ENCODE measurements around the gene GALNT10. TPM values are rescaled to one million over a fixed set of nuclear protein-coding genes. Genes with fewer than 3 reads are reported as not detected.
A peak's percentile ranks its signal among the peaks of the same experiment; 100 is the strongest.

The GALNT10 gene
- total RNA-seq, 2 donors from 2014 or later = 32.2 to 44.1 TPM

DNA sequence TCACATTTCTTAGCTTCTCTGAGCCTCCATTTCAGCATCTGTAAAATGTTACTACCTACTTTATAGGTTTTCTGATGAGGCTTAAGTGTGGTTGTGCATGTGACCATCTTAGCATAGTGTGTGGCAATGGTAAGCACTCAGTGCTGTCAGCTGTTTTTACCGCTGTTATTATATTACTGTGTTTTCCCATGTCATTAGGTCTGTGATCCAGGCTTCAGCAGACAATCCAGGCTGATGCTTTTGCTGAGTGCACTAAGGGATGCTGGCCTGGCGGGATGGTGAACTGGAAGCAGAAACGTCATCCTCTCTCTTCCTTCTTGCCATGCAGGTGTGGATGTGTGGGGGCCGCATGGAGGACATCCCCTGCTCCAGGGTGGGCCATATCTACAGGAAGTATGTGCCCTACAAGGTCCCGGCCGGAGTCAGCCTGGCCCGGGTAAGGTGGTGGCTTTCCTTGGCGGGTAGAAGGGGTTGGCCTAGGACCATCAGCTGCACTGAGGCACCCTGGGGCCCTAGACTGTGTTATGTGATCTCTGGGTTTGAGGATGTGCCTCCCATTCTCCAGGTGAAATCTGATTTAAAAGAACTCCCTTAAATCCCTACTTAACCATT, 213.3 kb downstream of the GALNT10 start:
- H3K9me3 Mint-ChIP-seq = no peaks in the 10 kb centered on the region
- no peaks in the 10 kb centered on the region for H3K27me3 Mint-ChIP-seq
- ATAC-seq = no peak
- H3K27ac Mint-ChIP-seq = peak overlapping the region in 1 of 2 donors; percentile 62
- H3K4me3 Mint-ChIP-seq = peak overlapping the region; percentile 54
- no peak for DNase-seq (ENCODE audit: low spot score)
- peaks cover 0 to 6% of the 10 kb centered on the region in 2 donors for H3K4me1 Mint-ChIP-seq (ENCODE audit: low read depth in 2 of 2)
- H3K36me3 Mint-ChIP-seq = no peaks in the 10 kb centered on the region

DNA sequence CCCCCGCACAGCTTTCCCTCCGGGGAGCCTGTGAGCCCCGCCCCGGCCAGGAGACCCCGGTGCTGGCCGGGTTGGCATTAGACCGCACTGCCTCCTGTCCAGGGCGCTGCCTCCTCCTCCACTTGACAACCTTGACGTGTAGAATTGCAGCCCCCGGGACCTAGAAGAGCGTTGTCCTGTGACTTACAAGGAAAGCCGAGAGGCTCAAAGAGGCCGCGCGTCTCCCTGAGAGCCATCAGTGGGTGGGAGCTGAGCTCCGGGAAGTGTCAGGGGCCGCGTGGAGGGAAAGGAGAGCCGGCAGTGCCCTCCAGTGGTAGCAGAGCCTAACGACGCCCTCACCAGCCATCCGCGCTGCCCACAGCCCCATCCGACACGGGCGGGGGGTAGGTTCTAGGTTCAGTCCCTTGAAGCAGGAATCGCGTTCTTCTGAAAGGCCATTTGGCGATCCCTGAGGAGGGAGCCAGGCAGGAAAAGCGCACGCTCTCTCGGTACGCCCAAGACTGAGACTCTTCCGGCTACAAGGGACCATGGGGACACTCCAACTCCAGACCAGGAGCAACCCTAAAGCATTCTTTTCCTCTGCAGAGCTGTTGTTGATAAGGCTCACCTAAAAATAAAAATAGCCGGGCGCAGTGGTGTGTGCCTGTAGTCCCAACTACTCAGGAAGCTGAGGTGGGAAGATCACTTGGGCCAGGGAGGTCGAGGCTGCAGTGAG, 214.7 kb downstream of the GALNT10 start:
- ATAC-seq = peak; percentile 91 to 93

DNA sequence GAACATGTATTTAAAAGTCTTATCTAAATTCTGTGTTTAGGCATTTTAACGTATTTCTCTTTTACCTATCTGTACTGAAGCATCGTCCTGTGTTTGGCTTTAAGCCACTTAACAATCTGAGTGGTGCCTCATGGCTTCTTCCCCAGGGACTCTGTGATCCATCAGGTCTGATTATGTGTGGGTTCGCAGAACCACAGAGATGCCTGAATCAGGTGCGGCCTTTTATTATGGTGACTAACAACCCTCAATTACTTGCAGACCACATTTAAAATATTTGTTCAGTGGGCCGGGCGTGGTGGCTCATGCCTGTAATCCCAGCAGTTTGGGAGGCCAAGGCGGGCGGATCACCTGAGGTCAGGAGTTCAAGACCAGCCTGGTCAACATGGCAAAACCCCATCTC, 215.7 kb downstream of the GALNT10 start:
- DNase-seq (ENCODE audit: low spot score) = no peak
- ATAC-seq = no peak
- Mint-ChIP-seq H3K4me3 (no peak overlapping the region), H3K4me1 (ENCODE audit: low read depth in 2 of 2) (peaks cover 0 to 6% of the 10 kb centered on the region in 2 donors), H3K27ac (no peak overlapping the region), H3K27me3 (no peaks in the 10 kb centered on the region), H3K36me3 (no peaks in the 10 kb centered on the region), H3K9me3 (no peaks in the 10 kb centered on the region)

More for the DNA sequence above, 214.7 kb downstream of the GALNT10 start:
- H3K27me3 Mint-ChIP-seq = no peaks in the 10 kb centered on the region
- peaks cover 0 to 6% of the 10 kb centered on the region in 2 donors for H3K4me1 Mint-ChIP-seq (ENCODE audit: low read depth in 2 of 2)
- H3K36me3 Mint-ChIP-seq = no peaks in the 10 kb centered on the region
- no peak overlapping the region for H3K27ac Mint-ChIP-seq
- DNase-seq (ENCODE audit: low spot score) = peak; percentile 78
- H3K4me3 Mint-ChIP-seq = peak overlapping the region; percentile 54
- no peaks in the 10 kb centered on the region for H3K9me3 Mint-ChIP-seq

DNA sequence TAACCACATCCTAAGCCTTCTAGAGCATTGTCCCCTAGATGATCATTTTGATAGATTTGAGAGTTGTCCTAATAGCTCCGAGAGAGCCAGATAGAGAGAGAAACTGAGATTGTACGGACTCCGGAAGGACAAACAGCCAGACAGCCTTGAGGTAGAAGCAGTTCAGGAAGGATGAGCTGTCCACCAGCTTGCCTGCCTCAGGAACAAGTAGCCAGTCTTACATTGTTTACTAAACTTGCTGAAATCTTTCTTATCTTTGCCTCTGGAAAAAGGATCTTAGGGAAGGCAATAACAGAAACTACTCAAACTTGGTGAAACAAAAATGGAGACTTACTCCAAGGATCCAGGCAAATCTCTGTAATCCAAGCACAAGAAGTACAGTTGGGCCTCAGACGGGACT, 216.3 kb downstream of the GALNT10 start:
- no peak for DNase-seq (ENCODE audit: low spot score)
- no peak for ATAC-seq
- Mint-ChIP-seq H3K9me3 (no peaks in the 10 kb centered on the region), H3K27ac (no peak overlapping the region), H3K4me3 (no peak overlapping the region), H3K4me1 (ENCODE audit: low read depth in 2 of 2) (peaks cover 0 to 6% of the 10 kb centered on the region in 2 donors), H3K36me3 (no peaks in the 10 kb centered on the region), H3K27me3 (no peaks in the 10 kb centered on the region)

DNA sequence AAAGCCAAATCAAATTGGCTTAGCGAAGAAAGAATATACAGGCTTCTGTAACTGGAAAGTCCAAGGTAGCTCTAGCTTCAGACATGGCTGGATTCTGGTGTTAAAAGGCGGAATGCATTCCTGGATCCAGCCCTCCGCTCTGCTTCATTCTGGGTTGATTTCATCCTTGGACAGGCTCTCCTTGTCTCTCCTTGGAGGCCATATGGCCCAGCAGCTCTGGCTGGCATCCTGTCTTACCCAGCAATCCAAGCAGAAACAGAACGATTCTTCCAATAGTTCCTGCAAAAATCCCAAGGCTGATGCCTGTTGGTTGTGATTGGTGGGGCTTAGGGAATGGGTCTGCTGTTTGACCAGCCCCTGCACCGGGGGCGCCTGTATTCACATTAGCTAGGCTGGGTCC, 218.3 kb downstream of the GALNT10 start:
- H3K27ac Mint-ChIP-seq = no peak overlapping the region
- ATAC-seq = no peak
- H3K27me3 Mint-ChIP-seq = no peaks in the 10 kb centered on the region
- H3K4me1 Mint-ChIP-seq (ENCODE audit: low read depth in 2 of 2) = peaks cover 0 to 6% of the 10 kb centered on the region in 2 donors
- H3K9me3 Mint-ChIP-seq = no peaks in the 10 kb centered on the region
- DNase-seq (ENCODE audit: low spot score) = no peak
- no peak overlapping the region for H3K4me3 Mint-ChIP-seq
- H3K36me3 Mint-ChIP-seq = no peaks in the 10 kb centered on the region

DNA sequence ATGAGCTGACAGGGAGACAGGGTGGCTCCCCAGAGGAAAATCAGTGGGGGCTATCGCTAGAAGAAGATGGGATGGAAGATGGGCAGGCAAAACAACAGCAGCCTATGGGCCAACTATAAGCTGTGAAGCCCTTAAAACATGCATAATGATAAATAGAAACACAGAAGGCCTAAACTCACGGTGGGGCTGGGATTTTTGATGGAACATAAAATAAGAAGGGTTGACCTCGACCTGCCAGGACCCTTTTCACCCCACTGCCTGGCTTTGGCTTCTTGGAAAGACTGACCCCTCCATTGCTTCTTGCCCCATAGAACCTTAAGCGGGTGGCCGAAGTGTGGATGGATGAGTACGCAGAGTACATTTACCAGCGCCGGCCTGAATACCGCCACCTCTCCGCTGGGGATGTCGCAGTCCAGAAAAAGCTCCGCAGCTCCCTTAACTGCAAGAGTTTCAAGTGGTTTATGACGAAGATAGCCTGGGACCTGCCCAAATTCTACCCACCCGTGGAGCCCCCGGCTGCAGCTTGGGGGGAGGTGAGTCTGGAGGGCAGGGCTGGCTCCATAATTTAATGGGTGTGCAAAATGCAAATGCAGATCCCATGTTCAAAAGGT, 218.8 kb downstream of the GALNT10 start:
- ATAC-seq = no peak
- no peaks in the 10 kb centered on the region for H3K36me3 Mint-ChIP-seq

DNA sequence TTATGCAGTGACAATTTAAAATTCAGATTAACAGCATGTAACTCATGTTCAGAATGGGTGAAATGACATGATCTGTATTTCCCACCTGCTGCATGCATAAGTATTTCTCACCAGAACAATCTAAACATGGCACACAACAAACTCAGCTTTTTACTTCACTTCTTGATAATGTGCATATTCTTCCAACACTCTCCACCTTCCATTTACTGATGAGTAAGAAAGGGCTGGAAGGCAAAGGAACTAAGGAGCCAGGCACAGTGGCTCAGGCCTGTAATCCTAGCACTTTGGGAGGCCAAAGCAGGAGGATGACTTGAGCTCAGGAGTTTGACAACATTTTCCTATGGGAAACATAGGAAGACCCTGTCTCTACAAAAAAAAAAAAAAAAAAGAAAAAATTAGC, 219.5 kb downstream of the GALNT10 start:
- Mint-ChIP-seq H3K36me3 (no peaks in the 10 kb centered on the region), H3K4me3 (no peak overlapping the region), H3K27ac (no peak overlapping the region)

More for the DNA sequence above, 218.8 kb downstream of the GALNT10 start:
- no peak for DNase-seq (ENCODE audit: low spot score)
- Mint-ChIP-seq H3K27ac (no peak overlapping the region), H3K4me1 (ENCODE audit: low read depth in 2 of 2) (peaks cover 0 to 5% of the 10 kb centered on the region in 2 donors), H3K27me3 (no peaks in the 10 kb centered on the region), H3K9me3 (no peaks in the 10 kb centered on the region), H3K4me3 (no peak overlapping the region)

DNA sequence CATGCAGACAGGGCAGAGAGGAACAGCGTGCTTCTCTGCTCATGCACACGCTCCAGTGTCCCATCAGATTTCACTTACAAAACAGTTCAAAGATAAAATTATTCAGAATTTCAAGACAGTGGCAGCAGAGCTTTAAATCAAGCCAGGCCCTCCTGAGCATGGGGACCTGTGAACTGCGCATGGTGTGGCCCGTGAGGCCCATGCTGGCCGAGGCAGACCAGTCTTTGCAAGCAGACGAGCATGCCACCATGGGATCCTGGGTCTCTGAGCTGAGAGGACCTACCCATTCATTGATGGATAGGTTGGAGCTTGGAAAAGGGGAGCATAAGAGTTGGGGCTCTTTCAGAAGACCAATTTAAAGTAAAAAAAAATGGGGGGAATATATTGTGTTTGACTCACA, 220.3 kb downstream of the GALNT10 start:
- H3K36me3 Mint-ChIP-seq = no peaks in the 10 kb centered on the region

More for the DNA sequence above, 219.5 kb downstream of the GALNT10 start:
- no peak for DNase-seq (ENCODE audit: low spot score)
- H3K9me3 Mint-ChIP-seq = no peaks in the 10 kb centered on the region
- ATAC-seq = no peak
- H3K27me3 Mint-ChIP-seq = no peaks in the 10 kb centered on the region
- peaks cover 0 to 3% of the 10 kb centered on the region in 2 donors for H3K4me1 Mint-ChIP-seq (ENCODE audit: low read depth in 2 of 2)

DNA sequence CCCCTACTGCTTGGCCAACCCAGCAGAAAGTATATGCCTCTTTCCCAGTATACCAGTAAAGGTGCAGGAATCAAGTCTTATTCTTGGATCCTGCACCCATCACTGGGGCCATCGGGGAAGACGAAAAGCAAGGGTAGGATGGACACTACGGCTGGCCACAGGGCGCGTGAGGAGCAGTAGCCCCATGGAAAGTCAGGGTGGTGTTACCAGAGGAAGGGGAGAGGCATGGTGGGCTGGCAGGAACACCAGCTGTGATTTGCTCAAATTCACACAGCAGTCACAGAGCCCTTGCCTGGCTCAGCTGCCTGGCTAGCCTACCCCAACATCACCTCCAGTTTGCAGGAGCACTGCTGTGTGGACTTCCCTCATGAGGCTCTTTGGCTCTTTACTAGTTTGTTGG, 220.8 kb downstream of the GALNT10 start:
- no peaks in the 10 kb centered on the region for H3K4me1 Mint-ChIP-seq (ENCODE audit: low read depth in 2 of 2)
- H3K27me3 Mint-ChIP-seq = no peaks in the 10 kb centered on the region
- H3K9me3 Mint-ChIP-seq = no peaks in the 10 kb centered on the region
- ATAC-seq = no peak
- no peaks in the 10 kb centered on the region for H3K36me3 Mint-ChIP-seq
- DNase-seq (ENCODE audit: low spot score) = no peak
- peak overlapping the region in 1 of 2 donors; percentile 30 for H3K27ac Mint-ChIP-seq
- no peak overlapping the region for H3K4me3 Mint-ChIP-seq

More for the DNA sequence above, 220.3 kb downstream of the GALNT10 start:
- Mint-ChIP-seq H3K4me1 (ENCODE audit: low read depth in 2 of 2) (no peaks in the 10 kb centered on the region), H3K9me3 (no peaks in the 10 kb centered on the region), H3K4me3 (no peak overlapping the region), H3K27ac (no peak overlapping the region), H3K27me3 (no peaks in the 10 kb centered on the region)
- ATAC-seq (no peak), DNase-seq (ENCODE audit: low spot score) (no peak)

DNA sequence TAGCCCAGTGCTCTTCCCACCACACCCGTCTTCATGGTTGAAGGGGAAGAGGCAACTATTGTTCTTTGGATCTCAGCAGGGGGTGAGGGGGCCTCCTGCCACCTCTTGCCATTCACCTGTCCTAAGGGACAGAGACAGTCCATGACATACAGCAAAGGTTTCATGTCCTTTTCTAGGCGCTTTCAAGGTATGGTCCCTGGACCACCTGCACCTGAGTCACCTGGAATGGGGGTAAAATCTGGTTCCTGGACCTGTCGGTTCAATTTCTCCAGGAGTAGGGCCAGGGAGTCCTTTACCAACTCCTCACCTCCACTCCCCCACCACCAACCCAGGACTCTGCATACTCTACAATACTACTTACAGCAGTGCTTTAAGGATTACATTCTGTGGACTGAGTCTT, 221.8 kb downstream of the GALNT10 start:
- no peaks in the 10 kb centered on the region for H3K36me3 Mint-ChIP-seq
- ATAC-seq (no peak), DNase-seq (ENCODE audit: low spot score) (no peak)
- no peak overlapping the region for H3K27ac Mint-ChIP-seq
- no peak overlapping the region for H3K4me3 Mint-ChIP-seq
- no peaks in the 10 kb centered on the region for H3K27me3 Mint-ChIP-seq
- no peaks in the 10 kb centered on the region for H3K9me3 Mint-ChIP-seq
- no peaks in the 10 kb centered on the region for H3K4me1 Mint-ChIP-seq (ENCODE audit: low read depth in 2 of 2)

DNA sequence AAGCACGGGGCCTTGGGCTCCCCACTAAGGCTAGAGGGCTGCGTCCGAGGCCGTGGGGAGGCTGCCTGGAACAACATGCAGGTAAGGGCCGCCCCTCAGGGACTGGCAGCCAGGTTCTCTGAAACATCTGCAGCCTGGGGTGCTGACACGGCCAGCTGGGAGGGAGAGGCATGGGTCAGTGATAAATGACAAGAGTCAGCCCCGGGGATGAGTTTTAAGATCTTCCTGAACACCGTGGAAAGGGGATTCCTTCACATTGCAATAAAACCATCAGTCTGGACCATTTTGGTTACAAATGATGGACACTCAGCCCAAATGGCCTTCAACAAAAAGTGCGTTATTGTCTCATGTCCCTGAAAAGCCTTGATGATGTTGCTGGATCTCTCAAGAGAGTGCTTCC, 222.4 kb downstream of the GALNT10 start:
- DNase-seq (ENCODE audit: low spot score) = no peak
- Mint-ChIP-seq H3K9me3 (no peaks in the 10 kb centered on the region), H3K27ac (peak overlapping the region in 1 of 2 donors; percentile 28), H3K4me3 (no peak overlapping the region), H3K36me3 (no peaks in the 10 kb centered on the region), H3K4me1 (ENCODE audit: low read depth in 2 of 2) (no peaks in the 10 kb centered on the region), H3K27me3 (no peaks in the 10 kb centered on the region)
- no peak for ATAC-seq

DNA sequence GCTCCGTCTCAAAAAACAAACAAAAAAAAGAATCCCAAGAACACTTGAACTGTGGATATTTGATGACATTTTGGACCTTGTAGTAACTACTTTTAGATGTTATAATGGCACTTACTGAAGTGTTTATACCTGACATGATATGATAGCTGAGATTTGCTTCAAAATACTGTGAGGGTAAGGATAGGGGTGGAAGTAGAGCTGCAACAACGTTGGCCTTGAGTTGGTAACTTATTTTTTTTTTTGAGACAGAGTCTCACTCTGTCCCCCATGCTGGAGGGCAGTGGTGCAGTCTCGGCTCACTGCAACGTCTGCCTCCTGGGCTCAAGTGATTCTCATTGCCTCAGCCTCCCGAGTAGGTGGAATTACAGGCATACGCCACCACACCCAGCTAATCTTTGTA, 224.6 kb downstream of the GALNT10 start:
- Mint-ChIP-seq H3K4me3 (no peak overlapping the region), H3K27me3 (no peaks in the 10 kb centered on the region), H3K27ac (no peak overlapping the region), H3K4me1 (ENCODE audit: low read depth in 2 of 2) (no peaks in the 10 kb centered on the region), H3K36me3 (peaks cover 4% of the 10 kb centered on the region), H3K9me3 (no peaks in the 10 kb centered on the region)
- ATAC-seq = no peak
- no peak for DNase-seq (ENCODE audit: low spot score)

DNA sequence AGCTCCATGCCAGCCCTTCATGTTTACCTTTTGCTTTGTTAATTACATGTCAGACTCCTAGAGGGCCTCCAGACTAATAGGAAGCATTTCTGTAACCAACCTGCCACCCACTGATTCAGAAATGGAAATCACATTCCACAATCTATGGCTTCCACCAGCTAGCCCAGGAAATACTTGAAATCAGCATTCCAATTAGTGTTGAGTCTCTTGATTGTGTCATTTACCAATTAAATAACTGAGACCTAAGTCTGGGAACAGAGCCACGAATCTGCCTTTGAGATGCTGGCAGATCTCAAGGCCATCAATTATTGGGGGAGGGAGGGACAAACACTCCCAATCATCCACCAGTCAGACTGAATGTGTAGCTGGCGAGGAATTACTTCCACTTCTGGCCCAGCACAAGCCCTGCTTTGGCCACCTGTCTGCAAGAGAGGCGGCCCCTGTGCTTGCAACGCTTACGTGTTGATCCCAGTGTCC, 227.8 kb downstream of the GALNT10 start:
- no peak overlapping the region for H3K4me3 Mint-ChIP-seq
- ATAC-seq = no peak
- peak overlapping the region in 1 of 2 donors; percentile 40 for H3K27ac Mint-ChIP-seq
- peaks cover 4 to 5% of the 10 kb centered on the region in 2 donors for H3K4me1 Mint-ChIP-seq (ENCODE audit: low read depth in 2 of 2)
- no peaks in the 10 kb centered on the region for H3K9me3 Mint-ChIP-seq
- DNase-seq (ENCODE audit: low spot score) = no peak
- H3K36me3 Mint-ChIP-seq = peaks cover 10% of the 10 kb centered on the region
- H3K27me3 Mint-ChIP-seq = no peaks in the 10 kb centered on the region

DNA sequence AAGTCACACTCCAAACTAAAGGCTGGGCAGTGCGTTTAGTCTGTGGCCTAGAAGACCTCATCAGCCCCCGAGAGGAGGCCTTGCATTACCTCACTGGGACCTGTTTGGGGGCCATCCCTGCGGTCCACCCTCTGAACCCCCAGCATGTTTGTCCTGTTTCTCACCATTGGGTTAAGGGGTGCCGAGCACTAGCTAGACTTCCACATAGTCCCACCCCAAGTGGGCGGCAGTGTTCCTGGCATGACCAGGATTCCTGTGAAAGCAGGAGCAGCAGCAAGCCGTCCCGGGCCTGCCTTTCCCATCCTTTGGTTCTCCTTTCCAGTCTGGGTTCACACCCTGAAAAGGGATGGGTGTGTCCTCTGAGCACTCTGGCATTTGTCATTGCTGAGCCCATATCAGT, 228.7 kb downstream of the GALNT10 start:
- no peak for ATAC-seq
- no peak for DNase-seq (ENCODE audit: low spot score)
- Mint-ChIP-seq H3K9me3 (no peaks in the 10 kb centered on the region), H3K27me3 (no peaks in the 10 kb centered on the region), H3K4me3 (no peak overlapping the region), H3K36me3 (peaks cover 10% of the 10 kb centered on the region), H3K27ac (no peak overlapping the region), H3K4me1 (ENCODE audit: low read depth in 2 of 2) (peaks cover 10 to 11% of the 10 kb centered on the region in 2 donors)
